K562 (cell line): ENCODE results near the gene FAM171A2. TPM values are rescaled to one million over a fixed set of nuclear protein-coding genes. Genes with fewer than 3 reads are reported as not detected.

Experiments
- ATAC-seq: fragments of 200-7000 bp; cut with Tn5 transposase; 3 replicates; pipeline ENCODE4 v1.9.1; 2020; ENCODE audit warnings: moderate library complexity
- BruUV-seq: library from RNA; stranded (reverse); fragments of 400-500 nt; replicated peaks from 2 replicates; lab custom pipeline; 2021; lab: Mats Ljungman, UMichigan
- CTCF ChIA-PET: fragments of 300-600 bp; formaldehyde crosslinking; extraction: SDS; loops from one replicate; lab custom pipeline; 2021; ENCODE audit warnings: low intra/inter-chr PET ratio; lab: Yijun Ruan, JAX
- POLR2A ChIA-PET: fragments of 300-600, 350-650 bp; sonication (Branson Sonifier 250); formaldehyde crosslinking; extraction: SDS; loops from one replicate; lab custom pipeline; 2021; ENCODE audit warnings: antibody characterized with exemption, inconsistent platforms; lab: Yijun Ruan, JAX
- DNase-seq, 4 experiments: peaks; one replicate each; pipeline versions ENCODE4 v3.0.0 to v3.0.0-alpha.2; 2011 to 2018; ENCODE audit warnings: low spot score in 3 of 4, mixed read lengths in 3 of 4; ENCODE audit errors: extremely low read depth in 1 of 4
- FAIRE-seq: peaks from 2 replicates; lab custom pipeline; 2011; peaks lifted over from hg19 to GRCh38; lab: Jason Lieb, UNC
- H2AFZ ChIP-seq: 2 replicates; pipeline ENCODE4 v1.6.0; 2011; ENCODE audit warnings: low read depth, low read length, control low read depth, inconsistent platforms
- H3K27ac ChIP-seq: fragments of 200-600 bp; 3 replicates; pipeline ENCODE4 v1.8.0; 2011; ENCODE audit warnings: low read depth, mild to moderate bottlenecking, control low read depth, inconsistent platforms, low read length, moderate library complexity, mixed read lengths; ENCODE audit errors: extremely low read depth
- H3K27me3 ChIP-seq, 2 experiments: fragments of 300-600 bp in 1 of 2; 2 replicates in 1 of 2; 3 replicates in 1 of 2; pipeline versions ENCODE4 v1.6.0 to v1.8.0; 2011; ENCODE audit warnings: inconsistent platforms in 2 of 2, low read length in 2 of 2, mild to moderate bottlenecking in 1 of 2, mixed read lengths in 1 of 2, moderate library complexity in 1 of 2; ENCODE audit not compliant: control insufficient read depth in 2 of 2, insufficient read depth in 2 of 2
- H3K36me3 ChIP-seq: fragments of 300-600 bp; 3 replicates; pipeline ENCODE4 v1.8.0; 2011; ENCODE audit warnings: mild to moderate bottlenecking, low read length, inconsistent platforms; ENCODE audit not compliant: control insufficient read depth, insufficient read depth
- H3K4me1 ChIP-seq, 2 experiments: fragments of 200-600 bp in 1 of 2; replicated peaks in 1 of 2; 2 replicates in 1 of 2; 3 replicates in 1 of 2; pipeline versions ENCODE4 v1.5.1 to v1.8.0; 2011; ENCODE audit warnings: inconsistent platforms in 2 of 2, low read length in 2 of 2, mild to moderate bottlenecking in 1 of 2, mixed read lengths in 1 of 2, moderate library complexity in 1 of 2; ENCODE audit not compliant: control insufficient read depth in 2 of 2, insufficient read depth in 2 of 2
- H3K4me2 ChIP-seq: 2 replicates; pipeline ENCODE4 v1.6.1; 2011; ENCODE audit warnings: low read length, control low read depth, inconsistent platforms, mixed read lengths; ENCODE audit not compliant: insufficient read depth
- H3K4me3 ChIP-seq: fragments of 200-600 bp; sonication (generic), shearing (Covaris generic); 2 replicates; pipeline ENCODE4 v1.5.1; 2016; ENCODE audit warnings: control low read depth, inconsistent platforms
- H3K79me2 ChIP-seq: fragments of 200-600 bp; 3 replicates; pipeline ENCODE4 v1.8.0; 2011; ENCODE audit warnings: low read length, inconsistent platforms; ENCODE audit not compliant: control insufficient read depth, insufficient read depth
- H3K9ac ChIP-seq, 2 experiments: 2 replicates each; pipeline versions ENCODE4 v1.6.0 to v1.6.1; 2011; ENCODE audit warnings: low read depth in 2 of 2, low read length in 2 of 2, control low read depth in 1 of 2, inconsistent platforms in 1 of 2, mild to moderate bottlenecking in 1 of 2, mixed read lengths in 1 of 2; ENCODE audit not compliant: insufficient read depth in 1 of 2
- H3K9me1 ChIP-seq: one replicate; pipeline ENCODE4 v1.6.0; 2011; ENCODE audit warnings: inconsistent platforms, mild to moderate bottlenecking, low read length, moderate library complexity; ENCODE audit not compliant: control insufficient read depth, insufficient read depth
- H3K9me3 ChIP-seq: replicated peaks from 2 replicates; pipeline ENCODE4 v1.5.1; 2011; ENCODE audit warnings: low read depth, low read length, inconsistent platforms; ENCODE audit not compliant: control insufficient read depth, insufficient read depth
- H4K20me1 ChIP-seq: replicated peaks from 2 replicates; pipeline ENCODE4 v1.6.1; 2011; ENCODE audit warnings: low read length, inconsistent platforms, mixed read lengths; ENCODE audit not compliant: control insufficient read depth, insufficient read depth
- DIDO1 ChIP-seq: fragments of 450-650 bp; IDR thresholded peaks from 2 replicates; pipeline ENCODE4 v1.6.1; 2016; ENCODE audit warnings: low read depth, missing biosample characterization, missing genetic modification characterization
- ELF1 ChIP-seq: fragments of 200-800 bp; sonication (Bioruptor generic); IDR thresholded peaks from 2 replicates; pipeline ENCODE4 v1.6.1; 2016; ENCODE audit warnings: missing genetic modification characterization, missing compliant biosample characterization
- FOXP4 ChIP-seq: sonication (generic); formaldehyde crosslinking; IDR thresholded peaks from 2 replicates; pipeline ENCODE4 v1.8.0; 2022; ENCODE audit warnings: mild to moderate bottlenecking, missing genetic modification reagents, borderline replicate concordance
- HDGF ChIP-seq: fragments of 450-650 bp; IDR thresholded peaks from 2 replicates; pipeline ENCODE4 v1.6.1; 2016
- KAT2B ChIP-seq: IDR thresholded peaks from one replicate; pipeline ENCODE4 v1.6.1; 2012; ENCODE audit warnings: low read depth, mild to moderate bottlenecking, control low read depth, inconsistent platforms, low read length, moderate library complexity
- MCM2 ChIP-seq: fragments of 450-650 bp; IDR thresholded peaks from 2 replicates; pipeline ENCODE4 v1.6.1; 2017; ENCODE audit warnings: low read depth, mild to moderate bottlenecking
- TAL1 ChIP-seq: fragments of 450-650 bp; IDR thresholded peaks from 2 replicates; pipeline ENCODE4 v1.6.1; 2016; ENCODE audit warnings: mild to moderate bottlenecking
- ZFP30 ChIP-seq: fragments of 250-450 bp; sonication (Bioruptor Pico); IDR thresholded peaks from 2 replicates; pipeline ENCODE4 v1.8.0; 2022; ENCODE audit warnings: moderate library complexity, mild to moderate bottlenecking, inconsistent platforms, borderline replicate concordance
- ZNF175 ChIP-seq: fragments of 200-800 bp; sonication (Bioruptor generic); IDR thresholded peaks from 2 replicates; pipeline ENCODE4 v1.6.1; 2016; ENCODE audit warnings: low read depth, mild to moderate bottlenecking, missing genetic modification characterization, missing compliant biosample characterization
- ZNF23 ChIP-seq: fragments of 250-450 bp; sonication (Bioruptor Pico); IDR thresholded peaks from 2 replicates; pipeline ENCODE4 v1.4.0; 2020; ENCODE audit warnings: mild to moderate bottlenecking
- ZNF444 ChIP-seq: fragments of 250-450 bp; sonication (Bioruptor Pico); IDR thresholded peaks from 2 replicates; pipeline ENCODE4 v1.4.0; 2020; ENCODE audit warnings: mild to moderate bottlenecking, moderate library complexity
- ZNF586 ChIP-seq: fragments of 450-650 bp; formaldehyde crosslinking; conservative IDR thresholded peaks from 2 replicates; pipeline ENCODE4 v1.4.0; 2020; ENCODE audit warnings: mild to moderate bottlenecking, moderate library complexity
- ZNF785 ChIP-seq: fragments of 250-450 bp; sonication (Bioruptor Pico); IDR thresholded peaks from 2 replicates; pipeline ENCODE4 v1.4.0; 2020; ENCODE audit warnings: mild to moderate bottlenecking
- WGBS: fragments of 100-300 bp; shearing (Covaris generic); methylation state at CpG from one replicate; pipeline ENCODE4 v1.1.6; 2016; ENCODE audit warnings: low coverage, mixed read lengths; ENCODE audit not compliant: insufficient coverage; ENCODE audit errors: missing lambda C conversion rate; 5-methylcytosine and 5-hydroxymethylcytosine counted together
- in situ Hi-C: fragments of 300-500 bp; cut with MboI; formaldehyde crosslinking; loops from 4 replicates; pipeline ENCODE4 v1.15.0; 2018; ENCODE audit warnings: inconsistent platforms, mixed read lengths
- intact Hi-C: fragments of 100-400 bp; cut with micrococcal nuclease; formaldehyde crosslinking; loops from 2 replicates; pipeline ENCODE4 v1.14.2; 2022
- polyA plus RNA-seq, 8 experiments: library from polyadenylated mRNA; depleted of rRNA in 4 of 8; stranded (reverse) in 5 of 8; unstranded in 3 of 8; fragments of >200 nt; fragmentation: Nextera tagmentation in 2 of 8; fragmentation: Illumina TruSeq in 1 of 8; extraction: Ambion mirVana in 2 of 8; extraction: Trizol in 1 of 8; gene quantifications; 2 replicates each; pipeline versions ENCODE4 v1.2.1 to v1.2.3, GENCODE V29; 2011 to 2014; ENCODE audit warnings: inconsistent platforms in 1 of 8, missing spikeins in 1 of 8
- total RNA-seq, 7 experiments: library from RNA; depleted of rRNA in 6 of 7; stranded (reverse); fragments of >200 nt in 6 of 7; fragmentation: Illumina TruSeq in 2 of 7; extraction: Trizol in 2 of 7; gene quantifications; 2 replicates each; pipeline versions ENCODE4 v1.2.1 to v1.2.3, GENCODE V29; 2011 to 2021; ENCODE audit warnings: low replicate concordance in 1 of 7
- TF ChIP-seq, protein P1 (sequence below): sonication (generic); formaldehyde crosslinking; IDR thresholded peaks from 2 replicates; pipeline ENCODE4 v1.8.1; 2023; ENCODE audit warnings: mild to moderate bottlenecking, missing genetic modification reagents
- TF ChIP-seq, protein P2 (sequence below): IDR thresholded peaks from 2 replicates; pipeline ENCODE4 v1.6.1; 2011; ENCODE audit warnings: borderline replicate concordance, low read depth, mild to moderate bottlenecking, moderate library complexity, low read length; ENCODE audit not compliant: insufficient read depth, poor library complexity, severe bottlenecking

Gene FAM171A2
- total and polyA plus RNA-seq, 9 of the 15 experiments (the other 6 are each of a cell fraction or from before 2014, with no cell fraction given) = 0.10 to 10.2 (median 2.0) TPM; not detected in 1

GRCh38 chr17:44354582-44355561, 8.8 kb downstream of the FAM171A2 start:
- in situ Hi-C loops = no loop called here
- Histone ChIP-seq H3K27me3 (no peaks in the 10 kb centered on the region), H3K4me2 (no peak overlapping the region), H3K4me1 (peaks cover 0 to 39% of the 10 kb centered on the region in 2 experiments; a peak in 2 of 5 replicates), H3K79me2 (no peaks in the 10 kb centered on the region), H3K9me1 (no peaks in the 10 kb centered on the region), H3K9ac (0 out of 4 replicates have a peak overlapping the region, but pooled peaks of 1 of the 2 experiments have one; percentile 29), H4K20me1 (peaks cover 3% of the 10 kb centered on the region; the same call in 1 of the 2 replicates), H3K4me3 (no peak overlapping the region), H3K27ac (no peak overlapping the region), H3K9me3 (no peaks in the 10 kb centered on the region), H3K36me3 (peaks cover 5% of the 10 kb centered on the region; the same call in 1 of the 3 replicates), H2AFZ (no peak overlapping the region)
- ChIA-PET POLR2A (interaction anchor here (0.6 to 1.8 kb wide), 3 partner anchors 10 to 169 kb away, joined by 3 to 8 read pairs (median 3); partner anchors contain the start of genes GRN and TMUB2), CTCF (interaction anchor here (0.7 kb wide), 1 partner anchor 89 kb away, joined by 3 read pairs; no protein-coding TSS in a partner anchor)
- ATAC-seq (no peak), FAIRE-seq (no peak), DNase-seq (peak in 2 of 4 experiments; percentile 17 to 19)
- BruUV-seq = no TSS peak
- 73% methylated on average over 45 of the region's 77 CpGs for WGBS
- intact Hi-C loops = no loop called here
- no peak for TF ChIP-seq ZNF785 (CRISPR knock-in tag)
- TF ChIP-seq ZNF23 (CRISPR knock-in tag) = no peak
- TF ChIP-seq ZFP30 (CRISPR knock-in tag) = no peak
- no peak for TF ChIP-seq ZNF586 (CRISPR knock-in tag)
- TF ChIP-seq, protein P1, sequence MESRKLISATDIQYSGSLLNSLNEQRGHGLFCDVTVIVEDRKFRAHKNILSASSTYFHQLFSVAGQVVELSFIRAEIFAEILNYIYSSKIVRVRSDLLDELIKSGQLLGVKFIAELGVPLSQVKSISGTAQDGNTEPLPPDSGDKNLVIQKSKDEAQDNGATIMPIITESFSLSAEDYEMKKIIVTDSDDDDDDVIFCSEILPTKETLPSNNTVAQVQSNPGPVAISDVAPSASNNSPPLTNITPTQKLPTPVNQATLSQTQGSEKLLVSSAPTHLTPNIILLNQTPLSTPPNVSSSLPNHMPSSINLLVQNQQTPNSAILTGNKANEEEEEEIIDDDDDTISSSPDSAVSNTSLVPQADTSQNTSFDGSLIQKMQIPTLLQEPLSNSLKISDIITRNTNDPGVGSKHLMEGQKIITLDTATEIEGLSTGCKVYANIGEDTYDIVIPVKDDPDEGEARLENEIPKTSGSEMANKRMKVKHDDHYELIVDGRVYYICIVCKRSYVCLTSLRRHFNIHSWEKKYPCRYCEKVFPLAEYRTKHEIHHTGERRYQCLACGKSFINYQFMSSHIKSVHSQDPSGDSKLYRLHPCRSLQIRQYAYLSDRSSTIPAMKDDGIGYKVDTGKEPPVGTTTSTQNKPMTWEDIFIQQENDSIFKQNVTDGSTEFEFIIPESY = peak; percentile 13; the same call in 1 of the 2 replicates
- TF ChIP-seq, protein P2, sequence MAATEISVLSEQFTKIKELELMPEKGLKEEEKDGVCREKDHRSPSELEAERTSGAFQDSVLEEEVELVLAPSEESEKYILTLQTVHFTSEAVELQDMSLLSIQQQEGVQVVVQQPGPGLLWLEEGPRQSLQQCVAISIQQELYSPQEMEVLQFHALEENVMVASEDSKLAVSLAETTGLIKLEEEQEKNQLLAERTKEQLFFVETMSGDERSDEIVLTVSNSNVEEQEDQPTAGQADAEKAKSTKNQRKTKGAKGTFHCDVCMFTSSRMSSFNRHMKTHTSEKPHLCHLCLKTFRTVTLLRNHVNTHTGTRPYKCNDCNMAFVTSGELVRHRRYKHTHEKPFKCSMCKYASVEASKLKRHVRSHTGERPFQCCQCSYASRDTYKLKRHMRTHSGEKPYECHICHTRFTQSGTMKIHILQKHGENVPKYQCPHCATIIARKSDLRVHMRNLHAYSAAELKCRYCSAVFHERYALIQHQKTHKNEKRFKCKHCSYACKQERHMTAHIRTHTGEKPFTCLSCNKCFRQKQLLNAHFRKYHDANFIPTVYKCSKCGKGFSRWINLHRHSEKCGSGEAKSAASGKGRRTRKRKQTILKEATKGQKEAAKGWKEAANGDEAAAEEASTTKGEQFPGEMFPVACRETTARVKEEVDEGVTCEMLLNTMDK = peak; percentile 44
- TF ChIP-seq ZNF175 (CRISPR knock-in tag) = no peak
- TF ChIP-seq ELF1 = no peak
- TF ChIP-seq ZNF444 (CRISPR knock-in tag) = no peak
- no peak for TF ChIP-seq TAL1
- TF ChIP-seq DIDO1 (tag) = no peak
- TF ChIP-seq KAT2B = no peak
- no peak for TF ChIP-seq FOXP4
- no peak for TF ChIP-seq MCM2
- TF ChIP-seq HDGF = no peak
